ENCODE measurements around the gene SFXN3. TPM values are rescaled to one million over a fixed set of nuclear protein-coding genes. Genes with fewer than 3 reads are reported as not detected.

SFXN3 gene
- total and polyA plus RNA-seq, 2 donors from 2014 or later: 23.3 to 51.6 TPM

DNA sequence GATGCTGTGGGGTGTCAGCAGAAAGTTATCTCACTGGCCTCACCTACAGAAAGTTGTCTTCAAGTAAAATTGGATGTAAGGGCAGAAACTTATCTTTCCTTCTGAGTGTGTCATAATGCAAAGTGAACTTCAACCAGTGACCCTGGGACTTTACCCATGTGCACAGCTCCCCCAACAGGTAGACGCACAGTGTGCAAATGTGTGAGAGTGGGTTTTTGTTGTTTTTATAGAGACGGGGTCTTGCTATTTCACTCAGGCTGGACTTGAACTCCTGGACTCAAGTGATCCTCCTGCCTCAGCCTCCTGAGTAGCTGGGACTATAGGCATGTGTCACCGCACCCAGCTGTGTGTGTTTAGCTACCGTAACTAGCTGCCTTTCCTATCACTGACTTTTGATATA is 24.4 kb downstream of the SFXN3 start:
- FAIRE-seq (no peak), DNase-seq (peak in 1 of 5 donors; percentile 2)
- TF ChIP-seq, protein P1, sequence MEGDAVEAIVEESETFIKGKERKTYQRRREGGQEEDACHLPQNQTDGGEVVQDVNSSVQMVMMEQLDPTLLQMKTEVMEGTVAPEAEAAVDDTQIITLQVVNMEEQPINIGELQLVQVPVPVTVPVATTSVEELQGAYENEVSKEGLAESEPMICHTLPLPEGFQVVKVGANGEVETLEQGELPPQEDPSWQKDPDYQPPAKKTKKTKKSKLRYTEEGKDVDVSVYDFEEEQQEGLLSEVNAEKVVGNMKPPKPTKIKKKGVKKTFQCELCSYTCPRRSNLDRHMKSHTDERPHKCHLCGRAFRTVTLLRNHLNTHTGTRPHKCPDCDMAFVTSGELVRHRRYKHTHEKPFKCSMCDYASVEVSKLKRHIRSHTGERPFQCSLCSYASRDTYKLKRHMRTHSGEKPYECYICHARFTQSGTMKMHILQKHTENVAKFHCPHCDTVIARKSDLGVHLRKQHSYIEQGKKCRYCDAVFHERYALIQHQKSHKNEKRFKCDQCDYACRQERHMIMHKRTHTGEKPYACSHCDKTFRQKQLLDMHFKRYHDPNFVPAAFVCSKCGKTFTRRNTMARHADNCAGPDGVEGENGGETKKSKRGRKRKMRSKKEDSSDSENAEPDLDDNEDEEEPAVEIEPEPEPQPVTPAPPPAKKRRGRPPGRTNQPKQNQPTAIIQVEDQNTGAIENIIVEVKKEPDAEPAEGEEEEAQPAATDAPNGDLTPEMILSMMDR (IDR thresholded peaks at IDR 0.05; ENCODE audit: borderline replicate concordance, extremely low read depth, insufficient read depth): no peak
- H3K27me3 ChIP-seq (ENCODE audit: control insufficient read depth, insufficient read depth, low read length): peaks cover 8% of the 10 kb centered on the region
- peaks cover 0 to 5% (median 0%) of the 10 kb centered on the region in 3 donors for H3K4me1 ChIP-seq (ENCODE audit: control insufficient read depth in 2 of 3, insufficient read depth in 2 of 3, low read depth in 1 of 3, low read length in 3 of 3)
- H3K36me3 ChIP-seq (ENCODE audit: control insufficient read depth in 2 of 3, insufficient read depth in 3 of 3, low read length in 3 of 3): no peaks in the 10 kb centered on the region
- no peak overlapping the region for H3K4me3 ChIP-seq (ENCODE audit: low read length in 3 of 3)
- H3K9ac ChIP-seq (ENCODE audit: low read length in 3 of 3): no peak overlapping the region
- intact Hi-C loops (cut with DNase I): no loop called here
- H3K27ac ChIP-seq (ENCODE audit: low read depth in 2 of 2, low read length in 2 of 2): no peak overlapping the region
- no peaks in the 10 kb centered on the region for H3K9me3 ChIP-seq (ENCODE audit: control insufficient read depth in 2 of 3, insufficient read depth in 1 of 3, low read length in 3 of 3)

DNA sequence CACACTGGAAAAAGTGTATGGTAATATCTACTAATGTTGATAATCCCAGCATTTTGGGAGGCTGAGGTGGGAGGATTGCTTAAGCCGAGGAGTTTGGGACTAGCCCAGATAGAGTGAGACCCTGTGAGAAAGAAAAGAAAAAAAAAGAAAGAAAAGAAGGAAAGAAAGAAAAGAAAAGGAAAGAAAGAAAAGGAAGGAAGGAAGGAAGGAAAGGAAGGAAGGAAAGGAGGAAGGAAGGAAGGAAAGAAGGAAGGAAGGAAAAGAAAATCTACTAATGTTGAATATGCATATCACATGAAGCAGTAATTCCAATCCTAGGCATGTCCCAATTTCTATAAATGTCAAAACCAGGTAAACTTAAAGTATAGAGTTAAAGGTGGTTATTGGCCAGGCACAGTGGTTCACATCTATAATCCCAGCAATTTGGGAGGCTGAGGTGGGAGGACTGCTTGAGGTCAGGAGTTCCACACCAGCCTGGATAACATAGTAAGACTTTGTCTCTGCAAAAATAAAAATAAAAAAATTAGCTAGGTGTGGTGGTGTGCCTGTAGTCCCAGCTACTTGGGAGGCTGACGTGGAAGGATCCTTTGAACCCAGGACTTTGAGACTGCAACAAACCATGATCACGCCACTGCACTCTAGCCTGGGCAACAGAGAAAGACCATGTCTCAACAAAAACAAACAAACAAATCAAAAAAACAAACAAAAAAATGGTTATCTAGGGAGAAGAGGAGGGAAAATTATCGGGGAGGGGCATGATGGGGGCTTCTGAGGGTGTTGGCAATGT is 25.5 kb downstream of the SFXN3 start:
- Histone ChIP-seq H3K9me3 (ENCODE audit: control insufficient read depth in 2 of 3, insufficient read depth in 1 of 3, low read length in 3 of 3) (no peaks in the 10 kb centered on the region), H3K9ac (ENCODE audit: low read length in 3 of 3) (no peak overlapping the region), H3K27me3 (ENCODE audit: control insufficient read depth, insufficient read depth, low read length) (no peaks in the 10 kb centered on the region), H3K4me3 (ENCODE audit: low read length in 3 of 3) (no peak overlapping the region), H3K36me3 (ENCODE audit: control insufficient read depth in 2 of 3, insufficient read depth in 3 of 3, low read length in 3 of 3) (no peaks in the 10 kb centered on the region), H3K27ac (ENCODE audit: low read depth in 2 of 2, low read length in 2 of 2) (no peak overlapping the region), H3K4me1 (ENCODE audit: control insufficient read depth in 2 of 3, insufficient read depth in 2 of 3, low read depth in 1 of 3, low read length in 3 of 3) (peaks cover 0 to 8% (median 0%) of the 10 kb centered on the region in 3 donors)
- DNase-seq (peak in 1 of 5 donors; percentile 2), FAIRE-seq (no peak)
- TF ChIP-seq, protein P1 (IDR thresholded peaks at IDR 0.05; ENCODE audit: borderline replicate concordance, extremely low read depth, insufficient read depth): no peak
- intact Hi-C loops (cut with DNase I): no loop called here

DNA sequence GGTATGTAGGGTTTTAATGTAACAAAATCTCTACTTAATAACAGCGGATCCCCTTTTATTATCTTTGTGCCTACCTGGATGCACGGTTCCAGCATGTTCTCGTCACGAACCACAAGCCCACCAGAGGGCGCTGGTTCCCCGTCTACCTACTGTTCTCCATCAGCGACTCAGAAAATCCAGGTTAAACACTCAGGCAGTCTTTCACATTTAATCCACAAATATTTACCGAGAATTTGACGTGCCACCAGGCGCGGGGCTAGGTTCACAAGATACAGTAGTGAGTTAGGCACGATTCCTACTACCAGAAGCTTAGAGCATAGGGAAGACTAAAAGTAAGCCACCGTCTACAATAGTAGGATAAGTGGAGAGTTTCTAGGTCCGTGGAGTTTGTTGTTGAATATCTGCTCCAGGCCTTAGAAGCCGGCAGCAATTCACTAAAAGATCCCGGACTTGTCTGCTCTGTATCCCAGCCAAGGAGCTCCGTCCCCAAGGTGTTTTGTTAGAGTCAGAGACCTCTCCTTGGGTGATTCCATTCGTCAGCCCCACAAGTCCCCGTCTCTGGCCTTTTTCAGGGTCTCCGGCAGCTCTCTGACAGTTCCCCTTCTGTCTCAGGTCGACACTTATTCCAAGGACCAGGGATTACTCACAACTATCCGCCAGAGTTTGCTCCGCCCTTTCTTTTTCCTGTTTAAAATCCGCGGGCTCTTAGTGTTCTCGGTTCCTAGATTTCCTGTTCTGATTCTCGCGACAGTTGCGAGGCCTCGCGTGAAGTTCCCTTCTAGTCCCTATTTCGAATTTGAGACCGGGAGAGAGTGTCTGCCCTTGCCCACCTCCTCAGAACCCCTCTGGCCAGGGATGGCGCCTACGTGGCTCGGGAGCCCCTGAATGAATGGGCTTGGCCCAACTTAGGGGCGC is 29.3 kb downstream of the SFXN3 start:
- TF ChIP-seq, protein P1 (IDR thresholded peaks at IDR 0.05; ENCODE audit: borderline replicate concordance, extremely low read depth, insufficient read depth): peak; percentile 88
- DNase-seq: peak; percentile 85 to 98 (median 91)
- H3K27ac ChIP-seq (ENCODE audit: low read depth in 2 of 2, low read length in 2 of 2): peak overlapping the region; percentile 100
- no peaks in the 10 kb centered on the region for H3K36me3 ChIP-seq (ENCODE audit: control insufficient read depth in 2 of 3, insufficient read depth in 3 of 3, low read length in 3 of 3)
- H3K9me3 ChIP-seq (ENCODE audit: control insufficient read depth in 2 of 3, insufficient read depth in 1 of 3, low read length in 3 of 3): no peaks in the 10 kb centered on the region
- H3K4me3 ChIP-seq (ENCODE audit: low read length in 3 of 3): peak overlapping the region; percentile 91 to 98 (median 98)
- no peak for FAIRE-seq
- intact Hi-C loops (cut with DNase I): no loop called here
- H3K27me3 ChIP-seq (ENCODE audit: control insufficient read depth, insufficient read depth, low read length): peaks cover 4% of the 10 kb centered on the region
- H3K4me1 ChIP-seq (ENCODE audit: control insufficient read depth in 2 of 3, insufficient read depth in 2 of 3, low read depth in 1 of 3, low read length in 3 of 3): peaks cover 0 to 16% (median 4%) of the 10 kb centered on the region in 3 donors
- peak overlapping the region; percentile 80 to 99 (median 95) for H3K9ac ChIP-seq (ENCODE audit: low read length in 3 of 3)

All from kidney (tissue), 14 donors.